Body of pancreas (tissue), 4 donors: ENCODE measurements around the gene SLC6A16.

ENCODE experiments used
- CTCF ChIP-seq, 7 experiments: fragments of 450-650 bp in 4 of 7; fragments of 200-600 bp in 3 of 7; sonication (generic) in 3 of 7; IDR thresholded peaks; one replicate each; pipeline ENCODE4 v1.5.1; 2016 to 2019; ENCODE audit warnings: antibody characterized with exemption in 7 of 7
- POLR2A ChIP-seq, 3 donors: fragments of 450-650 bp; IDR thresholded peaks; one replicate each; pipeline ENCODE4 v1.6.1; 2016; ENCODE audit warnings: antibody characterized with exemption in 3 of 3, mild to moderate bottlenecking in 2 of 3

- no peak for TF ChIP-seq CTCF (IDR thresholded peaks at IDR 0.05)
- TF ChIP-seq POLR2A (IDR thresholded peaks at IDR 0.05) = no peak
Observed at GRCh38 chr19:49264258-49264657, 60.7 kb downstream of the SLC6A16 start.
